WTC11 (cell line): Measurements from ENCODE around the gene PPP4R3B. TPM values are rescaled to one million over a fixed set of nuclear protein-coding genes. Genes with fewer than 3 reads are reported as not detected.

Experiments used
- ATAC-seq: fragments of 200-7000 bp; cut with Tn5 transposase; 2 replicates; pipeline ENCODE4 v1.10.0; 2021; ENCODE audit warnings: mild to moderate bottlenecking, moderate library complexity
- CTCF ChIA-PET: fragments of 300-600 bp; sonication (Branson Sonifier 250); formaldehyde crosslinking; loops from one replicate; lab custom pipeline; 2021; ENCODE audit warnings: antibody characterized with exemption; lab: Charles Lee
- POLR2A ChIA-PET: fragments of 350-600 bp; sonication (Branson Sonifier 250); formaldehyde crosslinking; loops from one replicate; lab custom pipeline; 2021; ENCODE audit warnings: antibody characterized with exemption; lab: Charles Lee
- DNase-seq: peaks from one replicate; pipeline ENCODE4 v3.0.0; 2021; ENCODE audit warnings: low spot score
- H3K27ac Mint-ChIP-seq: 2 replicates; pipeline ENCODE4 v1.8.0; 2021; ENCODE audit warnings: mixed read lengths
- H3K27me3 Mint-ChIP-seq: 2 replicates; pipeline ENCODE4 v1.8.0; 2021; ENCODE audit warnings: low read depth, mild to moderate bottlenecking, moderate library complexity, mixed read lengths
- H3K36me3 Mint-ChIP-seq: 2 replicates; pipeline ENCODE4 v1.8.0; 2021; ENCODE audit warnings: mixed read lengths
- H3K4me1 Mint-ChIP-seq: 2 replicates; pipeline ENCODE4 v1.8.0; 2022; ENCODE audit warnings: mixed read lengths
- H3K4me3 Mint-ChIP-seq: 2 replicates; pipeline ENCODE4 v1.8.0; 2021; ENCODE audit warnings: mild to moderate bottlenecking, moderate library complexity, mixed read lengths
- H3K9me3 Mint-ChIP-seq: 2 replicates; pipeline ENCODE4 v1.8.0; 2021; ENCODE audit warnings: mixed read lengths
- CBFB ChIP-seq: sonication (generic); formaldehyde crosslinking; IDR thresholded peaks from 2 replicates; pipeline ENCODE4 v1.8.1; 2022; ENCODE audit warnings: mild to moderate bottlenecking, low read depth, missing genetic modification reagents
- CREB1 ChIP-seq: sonication (generic); formaldehyde crosslinking; IDR thresholded peaks from 2 replicates; pipeline ENCODE4 v1.8.0; 2023; ENCODE audit warnings: mild to moderate bottlenecking, missing genetic modification reagents
- ESRRA ChIP-seq: sonication (generic); formaldehyde crosslinking; IDR thresholded peaks from 2 replicates; pipeline ENCODE4 v1.8.1; 2022; ENCODE audit warnings: mild to moderate bottlenecking, missing genetic modification reagents, borderline replicate concordance
- FOXJ3 ChIP-seq: sonication (generic); formaldehyde crosslinking; IDR thresholded peaks from 2 replicates; pipeline ENCODE4 v1.9.0; 2021; ENCODE audit warnings: missing genetic modification reagents, mild to moderate bottlenecking, borderline replicate concordance
- HMGA2 ChIP-seq: fragments of 250-450 bp; sonication (Bioruptor Pico); IDR thresholded peaks from 2 replicates; pipeline ENCODE4 v1.4.0; 2021; ENCODE audit warnings: mild to moderate bottlenecking, moderate library complexity
- JAZF1 ChIP-seq: fragments of 250-450 bp; sonication (Bioruptor Pico); IDR thresholded peaks from 2 replicates; pipeline ENCODE4 v1.9.0; 2021; ENCODE audit warnings: moderate library complexity, mild to moderate bottlenecking, inconsistent platforms
- KAT7 ChIP-seq: sonication (generic); formaldehyde crosslinking; IDR thresholded peaks from 2 replicates; pipeline ENCODE4 v1.8.1; 2023; ENCODE audit warnings: missing genetic modification reagents, mild to moderate bottlenecking, borderline replicate concordance
- NFE2L1 ChIP-seq: sonication (generic); formaldehyde crosslinking; IDR thresholded peaks from 2 replicates; pipeline ENCODE4 v1.8.1; 2023; ENCODE audit warnings: missing genetic modification reagents
- NR3C1 ChIP-seq: sonication (generic); formaldehyde crosslinking; conservative IDR thresholded peaks from 2 replicates; pipeline ENCODE4 v1.8.1; 2023; ENCODE audit warnings: low read depth, mild to moderate bottlenecking, missing genetic modification reagents
- TCF7 ChIP-seq: sonication (generic); formaldehyde crosslinking; IDR thresholded peaks from 2 replicates; pipeline ENCODE4 v1.8.0; 2022; ENCODE audit warnings: mild to moderate bottlenecking, low read depth, missing genetic modification reagents, moderate library complexity
- TEAD1 ChIP-seq: sonication (generic); formaldehyde crosslinking; IDR thresholded peaks from 2 replicates; pipeline ENCODE4 v1.8.0; 2022; ENCODE audit warnings: mild to moderate bottlenecking, missing genetic modification reagents
- ZNF232 ChIP-seq: sonication (generic); formaldehyde crosslinking; IDR thresholded peaks from 2 replicates; pipeline ENCODE4 v1.8.0; 2022; ENCODE audit warnings: mild to moderate bottlenecking, missing genetic modification reagents
- ZNF263 ChIP-seq: sonication (generic); formaldehyde crosslinking; IDR thresholded peaks from 2 replicates; pipeline ENCODE4 v1.8.1; 2022; ENCODE audit warnings: low read depth, mild to moderate bottlenecking, moderate library complexity, missing genetic modification reagents
- ZNF396 ChIP-seq: fragments of 250-450 bp; sonication (Bioruptor Pico); IDR thresholded peaks from 2 replicates; pipeline ENCODE4 v1.8.0; 2021; ENCODE audit warnings: mild to moderate bottlenecking, moderate library complexity, borderline replicate concordance
- ZNF423 ChIP-seq: fragments of 250-450 bp; sonication (Bioruptor Pico); IDR thresholded peaks from 2 replicates; pipeline ENCODE4 v2.1.2; 2022; ENCODE audit warnings: mild to moderate bottlenecking, moderate library complexity
- total RNA-seq: library from RNA; stranded (reverse); gene quantifications from 3 replicates; pipeline ENCODE4 v1.2.3, GENCODE V29; 2021
- TF ChIP-seq, protein P1 (sequence below): sonication (generic); formaldehyde crosslinking; IDR thresholded peaks from 2 replicates; pipeline ENCODE4 v1.8.0; 2022; ENCODE audit warnings: mild to moderate bottlenecking, missing genetic modification reagents
- TF ChIP-seq, protein P2 (sequence below): sonication (generic); formaldehyde crosslinking; IDR thresholded peaks from 2 replicates; pipeline ENCODE4 v1.8.1; 2022; ENCODE audit warnings: missing genetic modification reagents, borderline replicate concordance
- TF ChIP-seq, protein P3 (sequence below): sonication (generic); formaldehyde crosslinking; IDR thresholded peaks from 2 replicates; pipeline ENCODE4 v1.8.1; 2023; ENCODE audit warnings: mild to moderate bottlenecking, missing genetic modification reagents
- TF ChIP-seq, protein P4 (sequence below): sonication (generic); formaldehyde crosslinking; IDR thresholded peaks from 2 replicates; pipeline ENCODE4 v1.8.1; 2023; ENCODE audit warnings: mild to moderate bottlenecking, missing genetic modification reagents, moderate library complexity
- TF ChIP-seq, protein P5 (sequence below): sonication (generic); formaldehyde crosslinking; conservative IDR thresholded peaks from 2 replicates; pipeline ENCODE4 v1.8.1; 2023; ENCODE audit warnings: mild to moderate bottlenecking, low read depth, missing genetic modification reagents, moderate library complexity
- TF ChIP-seq, protein P6 (sequence below): sonication (generic); formaldehyde crosslinking; IDR thresholded peaks from 2 replicates; pipeline ENCODE4 v1.8.0; 2022; ENCODE audit warnings: missing genetic modification reagents
- TF ChIP-seq, protein P7 (sequence below): fragments of 250-450 bp; sonication (Bioruptor Pico); IDR thresholded peaks from 2 replicates; pipeline ENCODE4 v2.1.2; 2022; ENCODE audit warnings: mild to moderate bottlenecking, moderate library complexity

Gene PPP4R3B
- total RNA-seq, 1 experiment from 2014 or later, result 39.0 TPM

DNA sequence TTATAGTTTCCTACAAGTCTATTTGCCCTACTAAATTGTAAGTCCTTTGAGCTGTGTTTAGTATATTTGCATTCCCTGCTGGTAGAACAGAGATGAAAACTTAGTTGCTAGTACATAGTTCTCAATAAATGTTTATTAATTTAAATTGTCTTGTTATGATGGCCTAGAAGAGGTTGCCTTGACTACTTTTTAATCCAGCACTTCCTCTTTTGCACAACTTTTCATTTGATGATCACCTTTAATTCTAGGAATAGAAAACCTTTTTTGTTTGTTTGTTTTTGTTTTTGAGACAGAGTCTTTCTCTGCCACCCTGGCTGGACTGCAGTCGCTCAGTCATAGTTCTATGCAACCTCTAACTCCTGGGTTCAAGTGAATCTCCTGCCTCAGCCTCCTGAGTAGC lies 91.2 kb downstream of the PPP4R3B start:
- CTCF ChIA-PET, result no interaction called here

DNA sequence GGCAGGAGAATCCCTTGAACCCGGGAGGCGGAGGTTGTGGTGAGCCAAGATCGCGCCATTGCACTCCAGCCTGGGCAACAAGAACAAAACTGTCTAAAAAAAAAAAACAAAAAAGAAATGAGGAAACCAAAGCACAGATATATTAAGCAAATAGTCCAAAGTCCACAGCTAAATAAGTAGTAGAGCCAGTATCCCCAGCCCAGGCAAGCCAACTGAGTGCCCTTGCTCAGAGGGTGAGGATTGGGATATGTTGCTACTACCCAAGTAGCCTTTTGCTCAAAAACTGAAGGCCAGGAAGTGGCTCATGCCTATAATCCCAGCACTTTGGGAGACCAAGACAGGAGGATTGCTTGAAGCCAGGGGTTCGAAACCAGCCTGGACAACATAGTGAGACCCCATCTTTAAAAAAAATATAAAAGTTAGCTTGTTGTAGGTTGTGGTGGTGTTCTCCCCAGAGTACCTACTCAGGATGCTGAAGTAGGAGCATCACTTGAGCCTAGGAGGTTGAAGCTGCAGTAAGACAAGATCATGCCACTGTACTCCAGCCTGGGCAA lies 92.5 kb downstream of the PPP4R3B start:
- Mint-ChIP-seq H3K36me3 (peaks cover 19% of the 10 kb centered on the region), H3K9me3 (no peaks in the 10 kb centered on the region), H3K4me1 (peaks cover 6% of the 10 kb centered on the region; the same call in 1 of the 2 replicates), H3K27me3 (no peaks in the 10 kb centered on the region), H3K27ac (no peak overlapping the region), H3K4me3 (no peak overlapping the region)
- ATAC-seq, result no peak
- no peak for DNase-seq
- ChIA-PET CTCF (no interaction called here), POLR2A (no interaction called here)
- TF ChIP-seq CREB1 (CRISPR knock-in tag) (no peak), JAZF1 (CRISPR knock-in tag) (no peak), TCF7 (CRISPR knock-in tag) (no peak), ZNF396 (no peak), NR3C1 (CRISPR knock-in tag) (no peak), ZNF423 (CRISPR knock-in tag) (no peak), FOXJ3 (no peak), ESRRA (CRISPR knock-in tag) (no peak)
- TF ChIP-seq, protein P1, sequence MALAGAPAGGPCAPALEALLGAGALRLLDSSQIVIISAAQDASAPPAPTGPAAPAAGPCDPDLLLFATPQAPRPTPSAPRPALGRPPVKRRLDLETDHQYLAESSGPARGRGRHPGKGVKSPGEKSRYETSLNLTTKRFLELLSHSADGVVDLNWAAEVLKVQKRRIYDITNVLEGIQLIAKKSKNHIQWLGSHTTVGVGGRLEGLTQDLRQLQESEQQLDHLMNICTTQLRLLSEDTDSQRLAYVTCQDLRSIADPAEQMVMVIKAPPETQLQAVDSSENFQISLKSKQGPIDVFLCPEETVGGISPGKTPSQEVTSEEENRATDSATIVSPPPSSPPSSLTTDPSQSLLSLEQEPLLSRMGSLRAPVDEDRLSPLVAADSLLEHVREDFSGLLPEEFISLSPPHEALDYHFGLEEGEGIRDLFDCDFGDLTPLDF (CRISPR knock-in tag), result no peak
- TF ChIP-seq, protein P2, sequence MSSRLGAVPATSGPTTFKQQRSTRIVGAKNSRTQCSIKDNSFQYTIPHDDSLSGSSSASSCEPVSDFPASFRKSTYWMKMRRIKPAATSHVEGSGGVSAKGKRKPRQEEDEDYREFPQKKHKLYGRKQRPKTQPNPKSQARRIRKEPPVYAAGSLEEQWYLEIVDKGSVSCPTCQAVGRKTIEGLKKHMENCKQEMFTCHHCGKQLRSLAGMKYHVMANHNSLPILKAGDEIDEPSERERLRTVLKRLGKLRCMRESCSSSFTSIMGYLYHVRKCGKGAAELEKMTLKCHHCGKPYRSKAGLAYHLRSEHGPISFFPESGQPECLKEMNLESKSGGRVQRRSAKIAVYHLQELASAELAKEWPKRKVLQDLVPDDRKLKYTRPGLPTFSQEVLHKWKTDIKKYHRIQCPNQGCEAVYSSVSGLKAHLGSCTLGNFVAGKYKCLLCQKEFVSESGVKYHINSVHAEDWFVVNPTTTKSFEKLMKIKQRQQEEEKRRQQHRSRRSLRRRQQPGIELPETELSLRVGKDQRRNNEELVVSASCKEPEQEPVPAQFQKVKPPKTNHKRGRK (CRISPR knock-in tag), result no peak
- TF ChIP-seq, protein P3, sequence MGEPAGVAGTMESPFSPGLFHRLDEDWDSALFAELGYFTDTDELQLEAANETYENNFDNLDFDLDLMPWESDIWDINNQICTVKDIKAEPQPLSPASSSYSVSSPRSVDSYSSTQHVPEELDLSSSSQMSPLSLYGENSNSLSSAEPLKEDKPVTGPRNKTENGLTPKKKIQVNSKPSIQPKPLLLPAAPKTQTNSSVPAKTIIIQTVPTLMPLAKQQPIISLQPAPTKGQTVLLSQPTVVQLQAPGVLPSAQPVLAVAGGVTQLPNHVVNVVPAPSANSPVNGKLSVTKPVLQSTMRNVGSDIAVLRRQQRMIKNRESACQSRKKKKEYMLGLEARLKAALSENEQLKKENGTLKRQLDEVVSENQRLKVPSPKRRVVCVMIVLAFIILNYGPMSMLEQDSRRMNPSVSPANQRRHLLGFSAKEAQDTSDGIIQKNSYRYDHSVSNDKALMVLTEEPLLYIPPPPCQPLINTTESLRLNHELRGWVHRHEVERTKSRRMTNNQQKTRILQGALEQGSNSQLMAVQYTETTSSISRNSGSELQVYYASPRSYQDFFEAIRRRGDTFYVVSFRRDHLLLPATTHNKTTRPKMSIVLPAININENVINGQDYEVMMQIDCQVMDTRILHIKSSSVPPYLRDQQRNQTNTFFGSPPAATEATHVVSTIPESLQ (CRISPR knock-in tag), result no peak
- TF ChIP-seq, protein P4, sequence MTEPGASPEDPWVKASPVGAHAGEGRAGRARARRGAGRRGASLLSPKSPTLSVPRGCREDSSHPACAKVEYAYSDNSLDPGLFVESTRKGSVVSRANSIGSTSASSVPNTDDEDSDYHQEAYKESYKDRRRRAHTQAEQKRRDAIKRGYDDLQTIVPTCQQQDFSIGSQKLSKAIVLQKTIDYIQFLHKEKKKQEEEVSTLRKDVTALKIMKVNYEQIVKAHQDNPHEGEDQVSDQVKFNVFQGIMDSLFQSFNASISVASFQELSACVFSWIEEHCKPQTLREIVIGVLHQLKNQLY (CRISPR knock-in tag), result no peak
- TF ChIP-seq, protein P5, sequence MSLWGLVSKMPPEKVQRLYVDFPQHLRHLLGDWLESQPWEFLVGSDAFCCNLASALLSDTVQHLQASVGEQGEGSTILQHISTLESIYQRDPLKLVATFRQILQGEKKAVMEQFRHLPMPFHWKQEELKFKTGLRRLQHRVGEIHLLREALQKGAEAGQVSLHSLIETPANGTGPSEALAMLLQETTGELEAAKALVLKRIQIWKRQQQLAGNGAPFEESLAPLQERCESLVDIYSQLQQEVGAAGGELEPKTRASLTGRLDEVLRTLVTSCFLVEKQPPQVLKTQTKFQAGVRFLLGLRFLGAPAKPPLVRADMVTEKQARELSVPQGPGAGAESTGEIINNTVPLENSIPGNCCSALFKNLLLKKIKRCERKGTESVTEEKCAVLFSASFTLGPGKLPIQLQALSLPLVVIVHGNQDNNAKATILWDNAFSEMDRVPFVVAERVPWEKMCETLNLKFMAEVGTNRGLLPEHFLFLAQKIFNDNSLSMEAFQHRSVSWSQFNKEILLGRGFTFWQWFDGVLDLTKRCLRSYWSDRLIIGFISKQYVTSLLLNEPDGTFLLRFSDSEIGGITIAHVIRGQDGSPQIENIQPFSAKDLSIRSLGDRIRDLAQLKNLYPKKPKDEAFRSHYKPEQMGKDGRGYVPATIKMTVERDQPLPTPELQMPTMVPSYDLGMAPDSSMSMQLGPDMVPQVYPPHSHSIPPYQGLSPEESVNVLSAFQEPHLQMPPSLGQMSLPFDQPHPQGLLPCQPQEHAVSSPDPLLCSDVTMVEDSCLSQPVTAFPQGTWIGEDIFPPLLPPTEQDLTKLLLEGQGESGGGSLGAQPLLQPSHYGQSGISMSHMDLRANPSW, result no peak
- TF ChIP-seq, protein P6, sequence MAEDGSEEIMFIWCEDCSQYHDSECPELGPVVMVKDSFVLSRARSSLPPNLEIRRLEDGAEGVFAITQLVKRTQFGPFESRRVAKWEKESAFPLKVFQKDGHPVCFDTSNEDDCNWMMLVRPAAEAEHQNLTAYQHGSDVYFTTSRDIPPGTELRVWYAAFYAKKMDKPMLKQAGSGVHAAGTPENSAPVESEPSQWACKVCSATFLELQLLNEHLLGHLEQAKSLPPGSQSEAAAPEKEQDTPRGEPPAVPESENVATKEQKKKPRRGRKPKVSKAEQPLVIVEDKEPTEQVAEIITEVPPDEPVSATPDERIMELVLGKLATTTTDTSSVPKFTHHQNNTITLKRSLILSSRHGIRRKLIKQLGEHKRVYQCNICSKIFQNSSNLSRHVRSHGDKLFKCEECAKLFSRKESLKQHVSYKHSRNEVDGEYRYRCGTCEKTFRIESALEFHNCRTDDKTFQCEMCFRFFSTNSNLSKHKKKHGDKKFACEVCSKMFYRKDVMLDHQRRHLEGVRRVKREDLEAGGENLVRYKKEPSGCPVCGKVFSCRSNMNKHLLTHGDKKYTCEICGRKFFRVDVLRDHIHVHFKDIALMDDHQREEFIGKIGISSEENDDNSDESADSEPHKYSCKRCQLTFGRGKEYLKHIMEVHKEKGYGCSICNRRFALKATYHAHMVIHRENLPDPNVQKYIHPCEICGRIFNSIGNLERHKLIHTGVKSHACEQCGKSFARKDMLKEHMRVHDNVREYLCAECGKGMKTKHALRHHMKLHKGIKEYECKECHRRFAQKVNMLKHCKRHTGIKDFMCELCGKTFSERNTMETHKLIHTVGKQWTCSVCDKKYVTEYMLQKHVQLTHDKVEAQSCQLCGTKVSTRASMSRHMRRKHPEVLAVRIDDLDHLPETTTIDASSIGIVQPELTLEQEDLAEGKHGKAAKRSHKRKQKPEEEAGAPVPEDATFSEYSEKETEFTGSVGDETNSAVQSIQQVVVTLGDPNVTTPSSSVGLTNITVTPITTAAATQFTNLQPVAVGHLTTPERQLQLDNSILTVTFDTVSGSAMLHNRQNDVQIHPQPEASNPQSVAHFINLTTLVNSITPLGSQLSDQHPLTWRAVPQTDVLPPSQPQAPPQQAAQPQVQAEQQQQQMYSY (CRISPR knock-in tag), result no peak

More for the DNA sequence above, 91.2 kb downstream of the PPP4R3B start:
- no peaks in the 10 kb centered on the region for H3K27me3 Mint-ChIP-seq
- POLR2A ChIA-PET, result no interaction called here
- peaks cover 26% of the 10 kb centered on the region for H3K36me3 Mint-ChIP-seq
- no peaks in the 10 kb centered on the region for H3K4me1 Mint-ChIP-seq
- no peak for DNase-seq
- H3K4me3 Mint-ChIP-seq, result no peak overlapping the region
- ATAC-seq, result no peak
- no peak overlapping the region for H3K27ac Mint-ChIP-seq
- TF ChIP-seq HMGA2 (CRISPR knock-in tag) (no peak), TEAD1 (CRISPR knock-in tag) (no peak), ZNF232 (CRISPR knock-in tag) (no peak), CBFB (CRISPR knock-in tag) (no peak), ZNF263 (CRISPR knock-in tag) (no peak), JAZF1 (CRISPR knock-in tag) (no peak), KAT7 (CRISPR knock-in tag) (no peak), NFE2L1 (CRISPR knock-in tag) (no peak)
- TF ChIP-seq, protein P7, sequence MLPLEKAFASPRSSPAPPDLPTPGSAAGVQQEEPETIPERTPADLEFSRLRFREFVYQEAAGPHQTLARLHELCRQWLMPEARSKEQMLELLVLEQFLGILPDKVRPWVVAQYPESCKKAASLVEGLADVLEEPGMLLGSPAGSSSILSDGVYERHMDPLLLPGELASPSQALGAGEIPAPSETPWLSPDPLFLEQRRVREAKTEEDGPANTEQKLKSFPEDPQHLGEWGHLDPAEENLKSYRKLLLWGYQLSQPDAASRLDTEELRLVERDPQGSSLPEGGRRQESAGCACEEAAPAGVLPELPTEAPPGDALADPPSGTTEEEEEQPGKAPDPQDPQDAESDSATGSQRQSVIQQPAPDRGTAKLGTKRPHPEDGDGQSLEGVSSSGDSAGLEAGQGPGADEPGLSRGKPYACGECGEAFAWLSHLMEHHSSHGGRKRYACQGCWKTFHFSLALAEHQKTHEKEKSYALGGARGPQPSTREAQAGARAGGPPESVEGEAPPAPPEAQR, result no peak
- TF ChIP-seq, all 79 proteins: peak for 0
- H3K9me3 Mint-ChIP-seq, result no peaks in the 10 kb centered on the region
